GM21515 (cell line): Measurements from ENCODE around the gene RNF220.
"Not testable (repeated sequence)": the region's sequence is repeated elsewhere in the genome, so short reads cannot be mapped to it uniquely, and the experiment has no call there.

Experiments
- ATAC-seq: cut with Tn5 transposase; IDR thresholded peaks from one replicate; pipeline ENCODE4 v1.9.1; 2021; ENCODE audit not compliant: unreplicated experiment

The RNF220 gene

DNA sequence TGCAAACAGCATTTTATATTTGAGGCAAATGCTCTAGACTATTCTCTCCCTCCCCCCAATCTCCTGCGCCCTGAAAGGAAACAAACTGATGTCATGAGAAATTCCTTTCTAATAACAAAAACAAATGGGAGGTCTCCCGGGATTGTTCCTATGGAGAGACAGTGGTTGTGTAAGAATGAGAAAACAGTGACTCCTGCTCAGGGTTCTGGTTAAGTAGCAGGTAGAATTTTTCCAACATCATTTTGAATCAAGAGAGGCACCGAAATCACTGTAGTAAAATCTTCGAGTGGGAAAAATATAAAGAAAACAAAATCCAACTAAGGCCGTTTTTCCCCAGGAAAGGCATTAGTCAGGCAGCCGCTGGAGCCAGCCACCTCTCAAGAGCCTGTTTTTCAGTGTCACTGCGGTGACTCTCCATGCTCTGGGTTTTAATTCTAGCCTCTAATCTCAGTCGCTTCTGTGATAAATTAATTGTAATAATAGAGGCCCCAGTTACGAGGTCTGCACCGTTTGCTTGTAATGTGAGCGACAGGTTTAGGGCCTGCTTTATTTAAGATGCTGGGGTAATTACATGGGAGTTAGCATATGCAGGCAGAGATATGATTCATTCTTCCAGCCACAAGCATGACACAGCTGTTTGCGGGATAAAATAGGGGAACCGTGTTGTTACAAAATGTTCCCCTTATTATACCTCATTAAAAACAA lies 80.3 kb downstream of the RNF220 start:
- ATAC-seq, result no peak

DNA sequence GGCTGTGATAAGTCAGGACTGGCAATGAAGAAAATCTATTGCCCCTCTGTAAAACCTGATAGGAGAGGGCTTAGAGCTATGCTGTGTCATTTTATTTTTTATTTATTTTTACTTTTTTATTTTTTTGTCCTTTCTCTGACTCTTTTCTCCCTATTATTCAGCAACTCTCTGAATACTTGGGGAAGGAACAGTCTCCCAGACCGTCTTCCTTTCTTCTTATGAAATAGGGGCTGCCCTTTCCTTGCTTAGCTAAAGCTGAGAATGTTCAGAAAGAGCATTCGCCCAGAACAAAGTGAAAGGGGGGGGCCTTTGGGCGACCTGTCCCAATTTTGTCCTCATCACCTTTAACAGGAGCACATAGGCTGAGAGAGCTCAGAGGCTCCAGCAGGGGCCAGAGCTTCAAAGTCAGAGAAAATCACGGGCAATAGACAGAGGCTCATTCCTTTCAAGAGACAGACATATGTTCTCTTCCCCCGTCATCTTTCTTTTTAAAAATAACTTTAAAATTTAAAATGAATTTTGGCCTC lies 80.9 kb downstream of the RNF220 start:
- no peak for ATAC-seq

DNA sequence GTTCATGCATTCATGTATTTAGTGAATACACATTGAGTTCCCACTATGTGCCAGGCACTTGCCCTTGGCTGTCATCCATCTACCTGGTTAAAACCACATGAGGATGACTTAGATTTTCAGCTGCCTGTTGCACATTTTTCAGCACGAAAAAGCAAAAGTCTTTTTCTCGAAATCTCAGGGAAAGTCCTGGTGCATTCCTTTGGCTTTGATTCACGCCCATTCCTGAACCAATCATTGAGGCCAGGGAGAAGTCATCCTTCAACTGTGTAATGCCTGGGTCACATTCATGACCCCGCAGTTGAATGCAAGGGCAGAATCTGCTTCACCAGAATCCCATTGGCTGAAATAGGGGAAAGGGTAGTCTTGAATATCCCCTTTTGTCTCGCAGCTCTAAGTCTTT lies 84.4 kb downstream of the RNF220 start:
- ATAC-seq, result no peak

DNA sequence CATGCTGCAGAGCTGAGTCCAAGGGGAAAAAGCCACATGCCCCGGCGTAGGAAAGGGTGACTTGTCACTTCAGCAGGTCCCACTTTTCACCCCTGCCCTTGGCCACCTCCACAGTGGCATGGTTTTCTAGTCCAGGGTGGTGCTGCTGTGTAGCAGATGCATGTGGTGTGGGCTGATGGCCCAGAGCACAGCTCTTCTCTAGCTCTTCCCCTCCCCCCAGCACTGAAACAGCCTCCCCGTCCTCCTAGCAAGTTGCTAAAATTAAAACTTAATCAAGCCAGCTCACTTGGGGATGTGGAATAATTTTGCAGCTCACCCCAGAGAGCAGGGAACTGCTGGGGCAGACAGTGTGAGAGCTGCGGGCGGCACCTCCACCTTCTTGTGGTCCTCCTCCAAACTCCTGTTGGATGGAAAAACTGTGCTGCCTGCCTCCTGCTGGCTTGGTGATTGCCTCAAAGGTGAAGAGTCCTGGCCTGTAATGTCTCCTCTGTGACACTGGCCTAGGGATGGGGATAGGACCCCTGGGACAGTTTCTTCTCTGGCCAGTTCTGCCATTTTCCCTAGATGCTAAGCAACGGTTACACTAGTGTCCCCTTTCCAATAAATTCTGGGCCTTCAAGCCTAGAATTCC lies 91.6 kb downstream of the RNF220 start:
- ATAC-seq, result no peak

DNA sequence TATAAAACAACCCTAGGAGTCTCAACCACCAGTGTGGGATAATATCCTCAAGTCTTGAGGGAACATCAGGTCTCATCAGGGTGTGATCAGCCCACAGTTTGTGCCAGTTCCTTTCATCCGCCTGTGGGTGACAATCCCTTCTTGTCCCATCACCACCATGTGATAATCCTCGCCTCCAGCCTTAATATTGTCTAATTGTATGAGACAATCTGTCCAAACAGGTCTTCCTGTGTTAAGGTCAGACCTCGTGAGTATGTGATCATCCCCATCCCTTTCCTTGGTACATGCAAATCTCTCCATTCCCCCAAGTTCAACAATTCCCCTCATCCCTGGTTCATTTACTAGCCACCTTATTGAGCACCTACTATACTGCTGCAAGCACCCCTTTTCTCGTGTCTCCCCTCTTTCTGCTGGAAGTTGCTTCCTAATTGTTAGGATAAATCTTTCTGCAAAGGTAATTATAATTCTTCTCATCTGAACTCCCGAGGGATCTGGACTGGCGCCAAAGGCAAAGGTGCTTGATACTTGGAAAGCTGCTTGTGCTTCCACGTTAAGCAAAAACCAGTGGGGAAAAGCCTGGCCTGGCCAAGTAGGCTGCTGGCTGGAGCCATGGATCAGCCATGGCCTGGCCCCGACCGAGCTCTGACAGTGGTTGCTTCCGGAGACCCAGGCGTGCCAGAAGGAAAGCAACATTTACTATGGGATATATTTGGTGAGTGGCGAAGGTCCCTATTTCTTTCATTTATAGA lies 92.5 kb downstream of the RNF220 start:
- no peak for ATAC-seq

DNA sequence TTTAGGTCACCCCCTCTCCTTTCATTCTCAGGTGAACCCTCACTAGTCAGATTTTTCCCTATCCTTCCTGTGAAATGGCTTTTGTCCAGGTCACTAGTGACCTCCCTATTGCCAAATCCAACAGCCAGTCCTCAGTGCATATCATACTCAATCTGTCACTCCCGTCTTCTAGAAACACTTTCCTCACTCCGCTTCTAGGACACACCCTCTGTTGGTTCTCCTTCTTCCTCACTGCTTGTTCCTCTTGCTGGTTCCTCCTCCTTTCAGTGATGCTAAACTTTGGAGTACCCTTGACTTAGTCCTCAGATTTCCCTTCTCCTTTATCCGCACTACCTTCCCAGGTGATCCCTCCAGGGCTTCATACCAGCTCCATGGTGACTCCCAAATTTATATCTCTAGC lies 94.3 kb downstream of the RNF220 start:
- ATAC-seq, result no peak

DNA sequence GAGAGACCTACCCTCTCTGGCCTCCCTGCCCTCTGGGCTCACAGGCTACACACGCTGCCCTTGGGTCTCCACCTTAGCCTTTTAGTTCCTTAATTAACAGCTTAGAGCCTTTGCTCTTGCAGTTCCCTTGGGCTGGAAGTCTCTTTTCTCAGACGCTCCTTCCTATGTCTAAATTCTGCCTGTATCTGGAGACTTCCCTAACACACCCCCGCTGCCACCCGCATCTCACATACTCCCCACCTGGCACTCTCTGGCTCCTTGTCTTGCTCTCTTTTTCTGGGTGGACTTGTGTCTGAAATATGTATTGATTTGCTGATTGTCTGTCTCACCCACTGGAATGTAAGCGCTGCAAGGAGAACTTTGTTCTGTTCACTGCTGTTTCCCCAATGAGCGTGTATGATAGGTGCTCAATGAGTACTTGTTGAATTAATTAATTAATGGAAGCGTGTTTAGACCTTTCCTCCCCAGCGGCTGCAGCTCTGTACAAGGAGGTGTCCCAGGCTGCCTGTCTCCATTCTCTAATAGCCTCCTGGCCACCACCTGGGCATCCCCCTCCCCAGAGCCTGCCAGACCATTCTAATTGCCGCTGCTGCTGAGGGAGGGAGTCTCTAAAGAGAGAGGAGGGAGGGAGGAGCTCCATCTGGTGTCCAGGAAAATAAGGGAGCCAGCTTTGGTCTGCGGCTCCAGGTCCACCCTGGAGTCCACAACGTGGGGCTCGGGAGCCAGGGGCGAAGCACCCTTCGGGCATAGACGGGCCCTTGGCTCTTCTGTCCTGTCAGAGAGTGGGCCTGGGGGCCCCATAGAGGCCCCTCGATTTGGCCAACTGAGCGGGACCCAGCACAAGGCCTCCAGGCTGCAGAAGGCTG lies 95.4 kb downstream of the RNF220 start:
- ATAC-seq, result no peak

DNA sequence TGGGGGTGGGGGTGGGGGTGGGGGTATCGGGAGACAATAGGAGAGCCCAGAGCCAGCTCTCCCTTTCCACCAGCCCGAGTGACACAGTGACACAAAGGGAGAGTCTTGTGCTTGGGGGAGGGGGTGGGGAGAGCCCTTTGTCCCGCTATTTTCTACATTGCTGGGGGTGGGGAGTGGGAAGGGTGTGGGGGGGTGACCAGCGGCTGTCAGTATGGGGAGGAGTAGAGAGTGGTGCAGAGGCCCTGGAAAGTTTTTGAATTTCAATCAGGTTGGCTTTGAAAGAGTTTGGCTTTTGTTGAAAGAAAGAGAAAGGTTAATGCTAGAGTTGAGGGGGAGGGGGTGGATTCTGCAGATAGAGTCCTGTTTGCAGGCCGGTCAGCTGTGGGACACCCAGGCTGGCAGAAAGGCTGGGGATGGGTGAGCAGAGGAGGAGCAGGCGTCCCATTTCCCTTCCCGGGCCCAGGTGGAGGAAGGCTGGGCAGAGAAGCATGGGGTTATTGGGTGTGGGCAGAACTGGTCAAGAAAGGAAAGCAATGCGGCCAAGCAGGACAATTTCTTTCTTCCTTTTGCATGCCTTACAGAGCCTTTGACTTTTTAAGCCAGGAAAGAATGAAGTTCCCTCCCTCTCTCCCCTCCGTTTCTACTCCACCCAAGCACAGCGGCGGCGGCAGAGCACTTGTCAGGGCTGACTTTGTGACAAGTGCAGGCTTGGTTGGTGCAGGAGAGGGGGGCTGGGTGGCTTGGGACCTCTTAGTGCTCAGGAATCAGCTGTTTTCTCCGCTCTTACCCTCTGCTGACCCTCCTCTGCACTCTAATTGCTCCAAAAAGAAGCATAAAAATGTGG lies 96.2 kb downstream of the RNF220 start:
- ATAC-seq, result no peak

DNA sequence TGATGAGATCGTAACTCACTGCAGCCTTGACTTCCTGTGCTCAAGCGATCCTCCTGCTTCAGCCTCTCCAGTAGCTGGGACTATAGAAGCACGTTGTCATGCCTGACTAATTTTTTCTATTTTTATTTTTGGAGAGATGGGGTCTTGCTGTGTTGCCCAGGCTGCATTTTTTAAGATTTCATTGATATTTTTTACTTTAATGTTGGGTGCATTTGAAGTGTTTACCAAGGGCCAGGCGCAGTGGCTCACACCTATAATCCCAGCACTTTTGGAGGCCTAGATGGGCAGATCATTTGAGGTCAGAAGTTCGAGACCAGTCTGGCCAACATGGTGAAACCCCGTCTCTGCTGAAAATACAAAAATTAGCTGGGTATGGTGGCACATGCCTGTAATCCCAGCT lies 97.8 kb downstream of the RNF220 start:
- ATAC-seq, result not testable (repeated sequence)

DNA sequence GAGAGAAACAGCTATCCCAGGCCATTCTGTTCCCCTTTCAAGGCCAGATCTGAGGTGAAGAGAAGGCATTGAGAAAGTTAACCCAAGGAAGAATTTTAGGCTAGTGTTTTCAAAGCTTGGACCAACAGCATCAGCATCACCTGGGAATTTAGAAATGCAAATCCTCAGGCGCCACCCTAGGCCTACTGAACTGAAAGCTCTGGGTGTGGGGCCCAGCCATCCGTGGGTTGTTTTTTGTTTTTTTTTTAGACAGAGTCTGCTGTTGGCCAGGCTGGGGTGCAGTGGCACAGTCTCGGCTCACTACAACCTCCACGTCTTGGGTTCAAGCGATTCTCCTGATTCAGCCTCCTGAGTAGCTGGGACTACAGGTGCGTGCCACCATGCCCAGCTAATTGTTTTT lies 98.6 kb downstream of the RNF220 start:
- no peak for ATAC-seq

DNA sequence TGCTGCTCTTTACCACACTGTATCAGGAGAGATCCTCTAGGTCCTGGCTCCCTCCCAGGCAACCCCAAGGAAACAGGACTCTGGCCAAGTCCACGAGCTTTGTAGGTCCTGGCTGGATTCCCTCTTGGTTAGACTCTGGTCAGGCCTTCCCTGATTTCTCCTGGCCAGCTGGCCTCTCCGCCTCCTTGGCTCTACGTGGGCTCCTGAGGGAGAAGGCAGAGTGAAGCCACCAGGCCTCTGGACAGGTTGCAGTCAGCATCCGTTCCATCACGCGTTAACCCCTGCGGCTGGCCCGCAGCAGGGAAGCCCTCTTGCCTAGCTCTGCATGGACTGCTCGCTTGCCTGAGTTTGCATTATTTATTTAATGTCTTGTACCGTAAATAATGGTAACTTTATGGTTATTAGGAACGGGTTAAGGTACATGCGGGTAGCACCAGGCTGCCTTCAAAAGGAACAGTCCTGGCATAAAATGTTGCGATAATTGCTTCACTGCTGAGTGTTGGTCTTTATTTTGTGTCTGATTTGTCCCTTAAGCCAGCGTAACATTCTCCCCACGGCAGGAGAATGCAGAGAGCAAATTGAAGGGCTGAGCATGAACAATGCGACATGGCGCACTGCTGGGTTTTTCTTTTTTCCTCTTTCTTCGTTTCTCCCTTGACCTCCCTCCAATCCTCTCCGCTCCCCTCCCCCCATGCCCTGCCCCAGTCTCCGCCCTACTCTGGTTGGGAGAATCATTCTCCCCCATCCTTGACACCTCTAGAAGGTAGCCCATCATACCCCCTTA lies 100.3 kb downstream of the RNF220 start:
- no peak for ATAC-seq

DNA sequence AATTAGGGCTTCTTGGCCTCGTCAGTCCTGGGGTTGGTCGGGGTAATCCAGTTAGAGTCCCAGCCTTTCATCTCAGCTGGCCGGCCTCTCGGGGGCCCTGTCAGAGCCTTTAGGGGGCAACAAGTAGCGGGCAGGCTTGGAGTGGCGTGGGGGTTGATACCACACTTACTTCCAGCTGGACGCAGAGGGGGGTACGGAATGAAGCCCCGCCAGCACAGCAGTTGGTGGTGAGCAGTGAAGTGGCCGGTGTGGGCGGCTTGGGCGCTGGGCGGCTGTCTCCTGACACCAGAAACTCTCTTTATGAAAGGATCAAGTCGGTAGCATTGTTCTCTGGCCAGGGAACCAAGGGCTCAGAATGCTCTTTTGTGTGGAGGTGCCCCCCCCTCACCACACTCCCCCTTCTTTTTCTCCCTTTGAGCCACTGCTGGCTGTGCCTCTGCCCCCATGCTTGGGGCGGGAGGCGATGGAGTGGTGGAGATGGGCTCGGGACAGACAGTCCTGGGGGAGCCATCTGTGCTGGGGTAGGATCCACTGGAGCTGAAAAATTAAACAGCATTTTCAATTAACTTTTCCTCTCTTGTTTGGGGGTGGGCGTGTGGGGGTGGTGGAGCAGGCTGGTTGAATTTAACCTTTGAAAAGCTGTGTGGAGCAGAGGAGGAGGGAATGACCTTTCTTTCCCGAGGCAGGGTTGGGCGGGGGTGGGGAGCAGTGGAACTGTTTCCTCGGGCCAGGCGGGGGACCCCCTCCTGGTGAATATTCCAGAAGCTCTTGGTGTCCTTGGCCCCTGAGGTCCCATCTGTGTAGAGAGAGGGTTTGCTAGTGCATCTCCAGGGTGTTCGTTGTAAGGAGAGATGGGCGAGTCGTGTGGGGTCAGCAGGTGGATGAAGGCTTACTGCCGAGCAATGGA lies 102.7 kb downstream of the RNF220 start:
- no peak for ATAC-seq

DNA sequence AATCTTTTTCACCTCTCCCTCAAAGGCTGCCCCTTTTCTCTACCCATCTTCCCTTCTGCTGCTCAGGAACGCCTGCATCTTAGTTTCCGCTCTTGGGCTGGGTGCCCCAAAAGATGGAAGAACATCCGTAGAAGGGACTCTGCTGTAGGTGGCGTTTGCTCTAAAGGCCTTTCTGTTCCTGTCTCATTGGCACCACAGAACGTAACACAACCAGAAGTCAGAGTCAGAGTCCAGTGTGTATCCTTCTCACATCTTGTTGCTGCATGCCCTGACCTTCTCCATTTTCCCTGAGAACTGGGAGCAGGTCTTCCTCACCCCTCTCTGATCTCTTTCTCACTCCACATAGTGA lies 103.3 kb downstream of the RNF220 start:
- ATAC-seq, result no peak

DNA sequence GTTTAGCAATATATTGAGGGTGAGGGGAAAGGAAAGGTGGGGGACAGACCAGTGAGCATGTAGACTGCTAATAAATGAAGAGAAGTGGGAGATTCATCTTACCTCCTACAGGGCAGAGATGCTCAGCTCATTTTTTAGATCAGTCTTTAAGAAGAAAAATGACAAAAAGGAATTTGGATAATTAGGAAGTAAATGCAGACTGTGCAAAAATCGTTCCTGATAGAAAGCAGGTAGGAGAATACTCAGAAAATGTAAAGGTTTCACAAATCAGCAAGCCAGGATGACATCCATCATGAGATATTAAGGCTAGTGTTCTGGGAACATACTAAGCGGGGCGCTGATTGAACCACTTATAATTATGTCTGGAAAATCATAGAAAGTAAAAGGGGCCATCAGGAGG lies 106.3 kb downstream of the RNF220 start:
- no peak for ATAC-seq

DNA sequence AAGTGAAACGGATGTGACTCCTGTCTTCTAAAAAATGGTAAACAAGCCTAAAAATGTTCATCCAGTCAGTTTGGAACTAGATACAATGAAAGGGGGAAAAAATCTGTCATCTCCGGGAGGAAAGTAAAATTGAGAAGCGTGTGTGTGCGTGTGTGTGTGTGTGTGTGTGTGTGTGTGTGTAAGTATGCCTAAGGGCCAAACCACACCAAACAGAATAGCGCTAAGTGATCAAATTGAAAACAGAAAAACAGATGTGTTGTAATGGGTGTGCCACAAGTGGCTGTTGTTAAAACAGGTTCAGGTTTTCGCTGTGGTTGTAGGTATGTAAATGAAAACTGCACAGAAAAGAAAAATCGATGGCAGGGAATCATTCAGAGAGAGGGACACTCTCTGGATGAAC lies 106.7 kb downstream of the RNF220 start:
- no peak for ATAC-seq

DNA sequence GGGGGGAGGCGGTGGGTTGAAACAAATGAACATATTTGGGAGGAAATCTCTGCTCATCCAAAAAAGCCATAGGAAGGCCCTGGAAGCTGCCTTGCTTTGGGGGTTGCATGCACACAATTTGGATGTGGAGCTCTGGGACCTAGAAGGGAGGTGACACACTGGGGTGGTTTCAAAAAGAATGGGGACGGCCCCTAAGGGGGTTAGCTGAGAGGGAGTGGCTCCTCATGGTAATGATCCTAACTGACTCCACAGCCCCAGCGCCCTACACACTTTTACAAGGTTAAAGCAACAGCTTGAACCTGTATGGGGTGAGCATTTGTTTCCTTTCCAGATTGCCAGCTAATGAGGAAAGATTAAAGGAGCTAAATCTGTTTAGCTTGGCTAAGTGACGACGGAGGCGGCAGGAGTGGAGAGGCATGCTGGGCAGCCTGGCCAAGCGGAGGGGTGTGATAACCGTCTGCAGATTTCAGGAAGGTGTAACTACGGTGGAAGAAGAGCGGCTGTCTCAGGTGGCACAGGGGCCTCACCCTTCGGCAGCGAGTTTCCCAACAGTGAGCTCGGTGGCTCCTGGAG lies 107.3 kb downstream of the RNF220 start:
- no peak for ATAC-seq

DNA sequence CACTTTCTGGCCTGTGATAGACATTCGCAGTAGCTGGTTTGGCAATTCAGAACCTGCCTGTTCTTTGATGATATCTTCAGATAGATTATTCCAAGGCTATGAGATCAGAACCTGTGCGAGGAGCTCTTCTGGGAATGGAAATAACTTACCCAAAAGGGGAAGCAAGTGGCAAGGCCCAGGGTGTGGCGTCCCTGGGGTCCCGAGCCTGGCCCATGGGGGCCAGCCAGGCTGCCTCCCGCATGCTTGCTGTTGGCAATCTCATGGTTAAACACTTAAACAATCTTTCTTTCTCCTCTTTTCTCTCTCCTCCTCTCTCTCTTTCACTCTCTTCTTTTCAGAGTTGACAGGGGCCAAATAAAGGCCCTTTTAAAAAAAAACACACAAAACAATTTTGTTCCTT lies 108.1 kb downstream of the RNF220 start:
- ATAC-seq, result no peak

DNA sequence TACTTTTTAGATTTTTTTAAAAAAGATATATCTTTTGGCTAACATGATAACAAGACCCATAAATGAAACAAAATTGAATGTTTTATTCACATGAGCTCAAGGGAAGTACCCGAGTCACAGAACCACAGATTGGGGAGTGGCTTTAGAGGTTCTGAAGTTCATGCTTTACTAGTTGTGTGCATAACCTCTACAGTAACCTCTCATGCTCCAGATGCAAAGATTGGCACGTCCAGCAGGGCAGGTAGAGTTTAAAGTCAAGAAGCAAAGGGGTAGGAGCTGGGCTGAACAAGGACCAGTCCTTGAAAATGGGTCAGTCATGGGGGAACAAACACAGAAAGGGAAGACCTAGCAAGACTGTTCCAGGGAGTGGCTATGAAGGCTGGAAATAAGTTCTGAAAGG lies 109.6 kb downstream of the RNF220 start:
- no peak for ATAC-seq
